Measurements from ENCODE around the gene FOXM1.

Gene FOXM1, protein sequence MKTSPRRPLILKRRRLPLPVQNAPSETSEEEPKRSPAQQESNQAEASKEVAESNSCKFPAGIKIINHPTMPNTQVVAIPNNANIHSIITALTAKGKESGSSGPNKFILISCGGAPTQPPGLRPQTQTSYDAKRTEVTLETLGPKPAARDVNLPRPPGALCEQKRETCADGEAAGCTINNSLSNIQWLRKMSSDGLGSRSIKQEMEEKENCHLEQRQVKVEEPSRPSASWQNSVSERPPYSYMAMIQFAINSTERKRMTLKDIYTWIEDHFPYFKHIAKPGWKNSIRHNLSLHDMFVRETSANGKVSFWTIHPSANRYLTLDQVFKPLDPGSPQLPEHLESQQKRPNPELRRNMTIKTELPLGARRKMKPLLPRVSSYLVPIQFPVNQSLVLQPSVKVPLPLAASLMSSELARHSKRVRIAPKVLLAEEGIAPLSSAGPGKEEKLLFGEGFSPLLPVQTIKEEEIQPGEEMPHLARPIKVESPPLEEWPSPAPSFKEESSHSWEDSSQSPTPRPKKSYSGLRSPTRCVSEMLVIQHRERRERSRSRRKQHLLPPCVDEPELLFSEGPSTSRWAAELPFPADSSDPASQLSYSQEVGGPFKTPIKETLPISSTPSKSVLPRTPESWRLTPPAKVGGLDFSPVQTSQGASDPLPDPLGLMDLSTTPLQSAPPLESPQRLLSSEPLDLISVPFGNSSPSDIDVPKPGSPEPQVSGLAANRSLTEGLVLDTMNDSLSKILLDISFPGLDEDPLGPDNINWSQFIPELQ

DNA sequence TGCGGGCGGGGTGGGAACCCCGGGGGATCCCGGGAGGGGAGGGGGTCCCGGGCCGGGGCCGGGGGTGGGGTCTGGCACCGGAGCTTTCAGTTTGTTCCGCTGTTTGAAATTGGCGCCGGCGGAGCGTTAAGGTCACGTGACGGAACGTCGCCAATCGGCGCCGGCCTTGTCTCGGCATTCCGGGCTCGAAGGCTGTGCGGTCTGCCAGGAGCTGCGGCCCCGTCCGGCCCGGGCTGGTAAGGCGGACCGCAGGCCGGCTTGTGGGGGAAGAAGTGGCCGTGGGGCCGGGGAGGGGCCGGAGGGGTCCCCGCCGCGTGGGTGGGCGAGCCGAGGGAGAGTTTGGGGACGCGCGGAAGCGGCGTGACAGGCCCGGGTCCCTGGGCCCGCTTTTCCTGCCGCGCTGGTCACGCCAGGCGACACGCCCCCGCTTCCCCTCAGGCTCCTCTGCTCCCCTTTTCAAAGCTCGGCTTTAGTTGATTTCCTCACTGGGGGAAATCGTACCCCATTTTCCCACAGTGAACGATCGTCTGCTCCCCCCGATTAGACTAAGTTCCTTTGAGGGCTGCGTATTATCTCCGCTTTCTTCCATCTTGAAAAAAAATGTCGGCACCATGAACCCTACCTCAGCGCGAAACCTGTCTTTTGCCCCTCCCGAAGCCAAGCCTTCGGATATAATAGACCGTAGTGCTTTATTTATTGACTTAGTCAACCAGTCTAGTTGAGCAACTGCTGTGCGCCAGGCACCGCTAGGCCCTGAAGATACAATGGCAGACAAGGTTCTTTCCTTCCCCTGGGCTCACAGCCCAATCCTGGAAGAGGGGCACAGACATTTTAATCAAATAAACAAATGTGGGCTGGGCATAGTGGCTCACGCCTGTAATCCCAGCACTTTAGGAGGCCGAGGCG is at the start of gene FOXM1, which contains the start of gene RHNO1:
Gene FOXM1 (minus strand): TSS at position 128 of the 906 bp plus-strand sequence. CDS start 2,696 bp downstream, outside the sequence.
Gene RHNO1 (plus strand): TSS at position 177 of the 906 bp plus-strand sequence. CDS start 8,144 bp downstream, outside the sequence.
- peak; percentile 93 for DNase-seq

DNA sequence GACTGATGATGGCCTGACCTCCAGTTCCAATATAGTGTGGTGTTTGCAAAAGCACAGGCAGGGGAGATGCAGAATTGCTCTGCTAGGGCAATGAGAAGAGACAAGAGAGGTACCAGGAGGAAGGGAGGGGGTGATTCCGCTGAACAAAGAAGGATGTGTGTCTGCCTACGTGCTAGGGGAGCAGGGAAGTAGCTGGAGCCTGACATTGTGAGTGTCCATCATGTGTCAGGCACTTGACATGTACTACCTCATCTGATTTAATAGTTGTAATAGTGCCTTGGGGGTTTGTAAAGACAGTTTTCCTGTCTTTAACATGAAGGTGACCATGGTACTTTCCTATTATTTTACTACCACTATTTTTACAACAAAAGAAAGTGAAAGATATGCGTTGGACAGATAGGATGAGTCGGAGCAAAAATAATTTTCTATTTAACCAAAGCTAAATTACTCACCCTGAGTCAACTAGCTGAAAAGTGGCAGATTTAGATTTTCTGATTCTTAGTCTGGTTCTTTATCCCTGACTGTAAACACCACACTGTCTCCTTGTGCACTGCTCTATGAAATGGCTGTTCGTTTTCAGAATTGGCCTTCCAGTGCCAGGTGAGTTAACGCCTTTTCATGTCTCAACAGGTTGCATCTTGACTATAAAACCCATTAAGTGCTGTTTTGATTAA is 48.5 kb upstream of the FOXM1 start:
- DNase-seq = peak; percentile 13

DNA sequence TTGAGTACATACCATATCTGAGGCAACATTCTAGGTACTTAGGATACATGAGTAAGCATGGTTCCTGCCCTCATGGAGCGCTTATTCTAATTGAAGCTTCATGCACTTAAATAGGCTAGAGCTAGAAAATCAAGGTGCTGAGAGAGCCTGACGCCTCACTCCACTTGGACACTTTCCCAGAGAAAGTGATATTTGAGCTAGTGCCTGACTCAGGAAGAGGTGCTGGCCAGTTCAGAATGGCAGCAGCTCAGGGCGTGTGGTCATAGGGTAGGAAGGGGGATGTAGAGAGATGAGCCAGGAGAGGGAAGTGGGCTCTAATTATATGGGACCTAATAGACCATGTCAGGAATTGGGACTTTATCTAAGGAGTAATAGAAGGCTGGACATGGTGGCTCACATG is 47.0 kb upstream of the FOXM1 start:
- no peak for DNase-seq

DNA sequence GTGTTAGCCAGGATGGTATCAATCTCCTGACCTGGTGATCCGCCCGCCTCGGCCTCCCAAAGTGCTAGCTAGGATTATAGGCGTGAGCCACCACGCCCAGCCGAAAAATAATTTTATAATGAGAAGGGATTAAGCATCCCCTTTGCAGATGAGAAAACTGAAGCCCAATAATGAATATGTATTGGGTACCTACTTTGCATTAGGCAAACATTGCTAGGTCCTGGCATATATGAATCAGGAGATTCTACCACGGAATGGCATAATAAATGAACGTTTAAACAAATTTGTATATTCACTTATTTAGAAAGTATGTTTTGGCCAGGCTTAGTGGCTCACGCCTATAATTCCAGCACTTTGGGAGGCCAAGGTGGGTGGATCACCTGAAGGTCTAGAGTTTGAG is 46.1 kb upstream of the FOXM1 start:
- no peak for DNase-seq

DNA sequence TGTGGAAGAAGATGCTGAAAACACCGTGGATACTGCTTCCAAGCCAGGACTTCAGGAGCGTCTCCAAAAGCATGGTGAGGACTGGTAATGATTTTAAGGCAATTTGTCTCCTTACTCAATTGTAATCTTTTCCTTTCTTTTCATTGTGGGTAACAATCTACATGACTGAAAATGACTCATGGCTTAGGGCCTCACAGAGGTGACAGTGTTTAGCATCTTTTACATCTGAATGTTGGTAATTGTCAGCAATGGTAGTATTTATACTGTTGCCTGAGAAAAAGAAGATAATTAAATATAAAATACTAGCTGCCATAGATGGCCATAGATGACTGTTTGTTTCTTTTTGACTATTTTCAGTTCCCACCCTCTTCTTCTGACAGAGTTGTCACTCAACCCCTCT is 45.4 kb upstream of the FOXM1 start:
- no peak for DNase-seq

DNA sequence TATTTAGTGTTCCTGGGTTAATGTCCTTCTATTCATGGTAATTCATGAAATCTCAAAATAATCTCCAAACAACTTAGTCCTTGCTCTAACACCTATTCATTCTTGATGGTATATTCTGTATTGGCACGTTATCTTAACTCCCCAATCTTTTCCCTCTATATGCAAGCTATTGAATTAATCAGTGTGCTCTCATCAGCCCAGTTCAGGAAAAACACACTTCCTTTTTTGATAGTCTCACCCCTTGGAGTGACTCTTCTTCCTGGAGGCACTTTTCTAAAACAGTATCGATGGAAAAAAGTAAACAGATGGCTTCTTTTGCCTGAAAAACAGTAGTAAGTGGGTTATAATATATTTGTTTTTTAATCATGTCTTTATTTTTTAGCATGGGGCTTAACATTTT is 42.3 kb upstream of the FOXM1 start:
- no peak for DNase-seq

DNA sequence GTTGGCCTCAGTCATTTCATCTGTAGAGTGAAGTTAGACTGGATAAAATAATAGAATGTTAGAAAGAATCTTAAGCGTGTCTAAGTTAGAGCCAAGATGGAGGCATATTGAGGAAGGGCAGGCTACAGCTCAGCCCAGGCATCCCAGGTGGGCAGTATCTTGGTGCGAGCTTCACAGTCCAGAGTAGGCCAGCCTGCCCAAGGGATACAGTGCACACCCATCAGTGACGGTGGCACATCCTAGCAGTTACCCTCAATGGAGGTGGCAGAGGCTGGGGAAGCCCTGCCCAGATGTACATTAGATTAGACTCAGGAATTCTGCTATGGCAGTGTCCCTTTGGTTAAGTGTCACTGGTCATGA is 35.2 kb upstream of the FOXM1 start:
- no peak for DNase-seq

DNA sequence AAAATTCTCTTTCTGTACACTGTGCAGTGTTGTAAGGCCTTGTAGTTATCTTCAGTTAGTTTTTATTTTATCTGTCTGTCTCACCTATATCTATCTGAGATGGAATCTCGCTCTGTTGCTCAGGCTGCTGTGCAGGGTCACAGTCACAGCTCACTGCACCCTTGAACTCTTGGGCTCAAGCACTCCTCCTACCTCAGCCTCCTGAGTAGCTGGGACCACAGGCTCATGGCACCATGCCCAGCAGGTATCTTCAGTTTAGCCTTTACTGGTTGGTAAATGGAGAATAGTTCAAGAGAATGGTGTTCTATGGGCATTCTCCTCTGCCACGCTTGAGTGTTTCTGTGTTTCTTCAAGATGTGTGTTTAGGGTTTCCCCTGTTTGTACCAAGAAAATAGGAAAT is 27.3 kb upstream of the FOXM1 start:
- no peak for DNase-seq

DNA sequence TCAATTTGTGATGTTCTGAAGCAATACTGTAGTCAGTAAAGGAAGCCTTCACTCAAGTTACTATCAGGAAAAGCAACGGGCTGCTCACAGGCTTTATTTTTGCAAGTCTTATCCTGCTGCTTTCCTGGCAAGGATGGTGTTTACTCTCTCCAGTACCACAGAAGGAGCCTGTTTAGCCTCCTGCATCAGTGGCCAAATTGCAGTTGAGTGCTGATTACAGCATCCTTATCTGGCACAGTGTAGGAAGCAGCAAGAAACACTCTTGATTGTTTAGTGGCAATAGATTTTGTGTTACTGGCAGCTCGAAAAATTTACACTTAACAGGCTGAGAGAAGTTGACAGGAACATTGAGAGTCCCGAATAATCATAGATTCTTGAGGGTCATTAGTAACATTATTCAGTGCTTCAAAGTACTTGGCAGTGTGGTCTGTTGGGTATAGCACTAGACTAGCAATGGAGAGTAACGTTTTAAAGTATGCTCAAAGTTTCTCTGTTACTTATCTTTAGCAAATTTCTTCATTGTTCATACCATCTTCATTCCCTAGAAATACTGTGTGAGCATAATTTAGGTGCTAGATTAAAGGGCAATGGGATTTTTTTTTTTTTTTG is 25.4 kb upstream of the FOXM1 start:
- DNase-seq = no peak

DNA sequence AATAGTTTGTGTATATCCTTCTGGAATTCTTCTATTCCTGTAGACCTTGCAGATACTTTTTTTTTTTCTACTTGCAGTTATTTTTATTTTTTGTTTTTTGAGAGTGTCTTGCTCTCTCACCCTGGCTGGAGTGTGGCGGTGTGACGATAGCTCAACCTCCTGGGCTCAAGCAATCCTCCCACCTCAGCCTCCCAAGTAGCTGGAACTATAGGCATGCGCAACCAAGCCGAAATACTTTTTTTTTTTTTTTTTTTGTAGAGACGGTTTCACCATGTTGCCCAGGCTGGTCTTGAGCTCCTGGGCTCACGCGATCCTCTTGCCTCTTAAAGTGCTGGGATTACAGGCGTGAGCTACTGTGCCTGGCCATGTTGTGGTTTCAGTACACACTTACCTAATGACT is 23.7 kb upstream of the FOXM1 start:
- no peak for DNase-seq

DNA sequence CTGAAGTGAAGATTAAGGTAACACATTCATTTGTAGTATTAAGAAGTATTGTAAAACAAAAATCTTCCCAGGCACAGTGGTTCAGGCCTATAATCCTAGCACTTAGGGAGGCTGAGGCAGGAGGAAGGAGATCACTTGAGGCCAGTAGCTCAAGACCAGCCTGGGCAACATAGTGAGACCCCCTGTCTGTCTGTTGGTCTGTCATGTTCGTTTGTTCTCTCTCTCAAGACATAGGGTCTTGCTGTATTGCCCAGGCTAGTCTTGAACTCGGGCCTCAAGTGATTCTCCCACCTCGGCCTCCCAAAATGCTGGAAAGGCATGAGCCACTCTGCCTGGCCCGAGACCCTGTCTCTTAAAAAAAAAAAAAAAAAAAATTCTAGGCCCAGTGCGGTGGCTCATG is 20.4 kb upstream of the FOXM1 start:
- DNase-seq = no peak

DNA sequence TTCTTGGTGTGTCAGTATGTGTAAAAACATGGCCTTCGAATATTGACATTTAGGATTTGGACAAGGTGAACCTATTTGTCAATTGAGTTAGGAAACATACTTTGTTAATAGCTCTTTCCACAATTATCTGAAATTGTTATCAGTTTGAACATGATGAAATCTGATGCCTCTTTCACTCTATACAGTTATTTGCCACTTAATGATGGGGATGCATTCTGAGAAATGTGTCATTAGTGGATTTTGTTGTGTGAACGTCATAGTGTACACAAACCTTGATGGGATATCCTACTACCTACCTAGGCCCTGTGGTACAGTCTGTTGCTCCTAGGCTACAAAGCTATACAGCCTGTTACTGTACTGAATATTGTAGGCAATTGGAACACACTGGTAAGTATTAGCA is 18.5 kb upstream of the FOXM1 start:
- DNase-seq = no peak

DNA sequence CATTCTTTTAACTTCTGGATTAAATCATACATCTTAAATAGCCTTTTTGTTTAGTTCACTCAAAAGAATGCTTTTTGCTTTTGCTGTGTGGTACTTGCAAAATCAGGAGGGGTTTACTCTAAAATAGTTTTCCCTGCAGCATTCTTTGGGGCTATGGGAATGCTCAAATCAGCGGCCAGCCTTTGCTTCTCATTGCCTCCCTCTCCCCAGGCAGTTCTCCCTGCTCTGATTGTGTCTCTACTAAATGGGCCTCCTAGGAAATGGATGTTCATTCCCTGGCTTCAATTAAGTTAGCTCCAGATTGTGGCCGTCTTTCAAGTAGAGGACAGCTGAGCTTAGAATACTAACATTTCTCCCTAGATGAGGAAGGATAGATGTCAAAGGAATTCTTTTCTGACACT is 18.1 kb upstream of the FOXM1 start:
- no peak for DNase-seq

DNA sequence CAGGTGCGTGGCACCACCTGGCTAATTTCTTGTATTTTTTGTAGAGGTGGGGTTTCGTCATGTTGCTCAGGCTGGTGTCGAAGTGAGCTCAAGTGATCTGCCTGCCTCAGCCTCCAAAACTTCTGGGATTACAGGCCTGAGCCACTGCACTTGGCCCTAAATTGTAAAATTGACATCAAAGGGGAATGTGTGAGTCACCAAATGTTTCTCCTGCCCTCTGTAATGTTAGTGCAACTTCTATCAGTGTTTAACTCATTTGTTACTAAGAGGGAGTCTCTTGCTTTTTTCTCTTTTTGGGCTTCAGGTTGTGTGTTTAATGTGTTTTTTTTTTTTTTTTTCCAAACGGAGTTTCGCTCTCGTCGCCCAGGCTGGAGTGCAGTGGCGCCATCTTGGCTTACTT is 16.0 kb upstream of the FOXM1 start:
- DNase-seq = no peak

DNA sequence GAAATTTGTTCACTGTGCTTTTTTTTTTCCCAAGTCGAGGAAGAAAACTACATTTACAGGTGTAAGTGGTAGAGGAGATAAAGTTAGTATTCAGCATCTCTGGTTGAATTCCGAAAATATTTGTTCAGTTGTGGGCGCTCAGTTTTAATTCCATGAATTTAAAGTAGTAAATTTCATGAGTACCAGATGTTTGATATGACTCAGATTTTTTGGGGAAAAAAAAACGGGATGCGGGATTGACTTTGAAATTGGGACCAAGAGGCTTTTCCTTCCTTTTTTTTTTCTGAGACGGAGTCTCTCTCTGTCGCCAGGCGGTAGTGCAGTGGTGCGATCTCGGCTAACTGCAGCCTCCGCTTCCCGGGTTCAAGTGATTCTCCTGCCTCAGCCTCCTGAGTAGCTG is 15.3 kb upstream of the FOXM1 start:
- no peak for DNase-seq

DNA sequence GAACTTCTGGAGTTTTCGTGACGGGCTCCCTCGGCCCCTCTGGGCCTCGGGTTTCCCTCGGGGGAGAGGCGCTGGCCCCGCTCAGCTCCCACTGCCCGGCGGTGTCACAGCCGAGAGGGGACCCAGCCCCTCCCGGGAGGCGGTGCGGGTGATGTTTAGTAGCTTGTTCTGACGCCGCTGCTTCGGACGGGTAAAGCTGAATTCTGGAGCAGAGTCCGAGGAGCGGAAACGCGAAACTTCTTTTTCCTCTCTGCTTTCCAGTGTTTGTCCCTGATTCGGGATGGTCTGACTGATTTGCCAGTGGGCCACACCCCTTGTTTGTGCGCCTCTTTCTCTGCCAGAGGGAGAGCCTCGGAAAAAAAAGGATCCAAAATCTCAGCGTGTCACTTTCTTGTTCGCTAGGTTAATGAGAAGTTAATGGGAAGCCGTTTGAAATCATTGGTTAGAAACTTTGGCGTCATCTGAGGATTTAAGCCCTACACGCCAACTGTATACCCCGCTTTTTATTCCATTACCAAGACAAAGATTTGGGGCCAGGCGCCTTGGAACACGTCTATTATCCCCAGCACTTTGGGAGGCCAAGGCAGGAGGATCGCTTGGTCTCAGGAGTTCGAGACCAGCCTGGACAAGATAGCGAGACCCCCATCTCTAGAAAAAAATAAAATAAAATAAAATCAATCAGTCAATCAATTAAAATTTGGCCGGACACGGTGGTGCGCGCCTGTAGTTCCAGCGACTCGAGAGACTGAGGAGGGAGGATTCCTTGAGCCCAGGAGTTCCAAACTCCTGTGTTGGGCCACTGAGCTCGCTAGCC is 14.5 kb upstream of the FOXM1 start:
- peak; percentile 27 for DNase-seq

DNA sequence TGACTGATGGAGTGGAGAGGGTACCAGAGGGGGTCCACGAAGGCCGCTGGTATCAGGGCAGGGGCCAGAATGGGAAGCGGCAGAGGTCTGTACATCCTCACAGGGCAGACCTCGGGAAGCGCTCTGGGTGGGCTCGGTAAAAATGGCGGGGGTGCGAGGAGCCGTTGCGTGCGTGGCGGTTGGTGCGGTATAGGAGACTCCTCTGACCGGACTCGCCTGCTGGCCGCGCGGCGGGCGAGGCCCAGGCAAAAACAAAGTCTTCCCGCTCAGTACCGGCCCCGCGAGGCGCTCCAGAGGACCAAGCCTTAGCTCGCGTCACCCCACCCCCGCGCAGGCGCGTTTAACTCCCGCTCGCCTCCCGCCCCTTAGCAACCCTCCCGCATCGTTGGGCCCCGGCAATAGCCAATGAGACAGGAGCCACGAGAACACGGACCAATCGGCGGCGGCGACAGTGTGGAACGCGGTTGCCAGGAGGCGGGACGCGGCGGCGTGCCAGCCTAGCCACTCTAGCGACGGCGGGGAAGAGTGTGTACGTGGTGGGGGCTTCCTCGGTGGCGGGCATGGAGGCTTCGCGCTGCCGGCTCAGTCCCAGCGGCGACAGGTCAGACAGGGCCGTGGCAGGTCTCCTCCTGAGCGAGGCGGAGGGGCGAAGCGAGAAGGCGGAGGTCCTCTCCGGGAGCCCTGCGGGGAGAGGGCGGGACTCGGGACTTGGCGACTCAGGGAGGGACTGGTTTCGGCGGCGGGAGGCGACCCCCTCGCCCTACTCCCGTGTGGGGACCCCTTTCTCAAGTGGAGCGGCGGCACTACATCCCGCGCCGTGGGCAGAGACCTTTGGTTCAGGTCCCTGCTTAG is 13.6 kb upstream of the FOXM1 start, which contains the start of gene TULP3:
Gene TULP3 (plus strand): TSS at position 504 of the 852 bp plus-strand sequence. CDS start 57 bp downstream, at position 561.
- peak; percentile 98 for DNase-seq

DNA sequence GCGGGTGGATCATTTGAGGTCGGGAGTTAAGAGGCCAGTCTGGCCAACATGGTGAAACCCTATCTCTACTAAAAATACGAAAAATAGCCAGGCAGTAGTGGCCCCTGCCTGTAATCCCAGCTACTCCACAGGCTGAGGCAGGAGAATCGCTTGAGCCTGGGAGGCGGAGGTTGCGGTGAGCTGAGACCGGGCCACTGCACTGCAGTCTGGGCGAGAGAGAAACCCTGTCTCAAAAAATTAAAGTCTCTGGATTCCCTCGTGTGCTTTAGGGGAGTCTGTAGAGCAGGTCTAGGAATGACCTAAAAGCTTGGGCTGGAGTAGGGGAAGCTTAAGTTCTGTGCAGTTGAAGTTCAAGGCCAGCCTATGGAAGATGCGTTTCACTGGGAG is 13.0 kb upstream of the FOXM1 start:
- DNase-seq = no peak

DNA sequence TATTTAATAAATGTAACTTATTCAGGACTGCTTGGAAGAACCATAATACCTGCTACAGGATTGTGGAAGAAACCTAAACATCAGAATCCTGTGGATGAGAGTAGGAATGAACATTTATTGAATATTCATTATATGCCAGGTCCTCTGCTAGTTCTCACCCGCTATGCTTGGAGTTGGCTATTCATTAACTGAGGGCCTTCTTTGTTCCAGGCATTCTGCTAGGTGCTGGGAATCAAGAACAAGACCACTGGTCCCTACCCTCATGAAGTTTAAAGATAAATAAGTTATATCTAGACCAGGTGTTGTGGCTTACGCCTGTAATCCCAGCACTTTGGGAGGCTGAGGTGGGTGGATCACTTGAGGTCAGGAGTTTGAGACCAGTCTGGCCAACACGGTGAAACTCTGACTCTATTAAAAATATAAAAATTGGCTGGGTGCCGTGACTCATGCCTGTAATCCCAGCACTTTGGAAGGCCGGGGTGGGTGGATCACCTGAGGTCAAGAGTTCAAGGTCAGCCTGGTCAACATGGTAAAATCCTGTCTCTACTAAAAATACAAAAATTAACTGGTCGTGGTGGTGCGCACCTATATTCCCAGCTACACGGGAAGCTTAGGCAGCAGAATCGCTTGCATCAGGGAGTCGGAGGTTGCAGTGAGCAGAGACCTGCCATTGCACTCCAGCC is 9.9 kb upstream of the FOXM1 start:
- DNase-seq = no peak

DNA sequence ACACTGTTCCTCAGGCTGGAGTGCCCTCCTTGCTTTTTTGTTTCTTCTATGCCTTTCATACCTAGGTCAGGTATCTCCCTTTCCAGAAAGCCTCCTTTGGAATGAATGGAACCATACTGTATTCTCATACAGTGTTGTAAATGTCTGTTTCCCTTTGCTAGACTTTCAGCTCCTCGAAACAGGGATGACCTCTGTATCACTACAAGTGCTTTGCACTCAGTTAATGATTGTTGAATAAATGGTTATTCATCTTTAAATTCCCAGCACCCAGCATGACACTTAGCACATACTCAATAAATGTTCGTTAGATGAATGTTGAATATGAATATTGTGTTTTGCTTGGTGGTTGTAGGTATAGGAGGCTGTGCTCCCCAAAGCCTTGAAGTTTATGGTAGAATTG is 7.8 kb upstream of the FOXM1 start:
- DNase-seq = no peak
